ENCODE results near the gene SPNS3. TPM values are rescaled to one million over a fixed set of nuclear protein-coding genes. Genes with fewer than 3 reads are reported as not detected.

SPNS3 gene
- total and polyA plus RNA-seq, 8 donors: 0.08 to 0.96 (median 0.67) TPM

DNA sequence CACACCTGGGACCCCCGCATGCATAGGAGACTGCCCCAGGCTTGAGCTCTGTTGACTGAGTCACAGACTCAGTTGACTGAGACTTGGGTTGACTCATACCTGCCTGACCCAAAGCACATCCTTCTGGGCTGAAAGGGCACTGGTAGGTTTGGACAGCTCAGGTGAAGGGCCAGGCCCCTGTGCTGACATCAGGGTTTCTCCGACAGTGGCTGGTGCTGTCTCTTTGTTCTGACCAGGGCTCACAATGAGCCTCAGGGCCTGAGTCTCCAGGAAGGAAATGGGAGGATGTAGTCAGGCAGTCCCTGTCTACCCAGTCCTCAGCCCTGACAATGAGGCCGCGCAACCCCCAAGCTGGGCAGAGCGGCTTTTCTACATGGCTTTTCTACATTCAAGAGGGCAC lies 71.4 kb downstream of the SPNS3 start:
- Histone ChIP-seq H3K4me3 (no peak overlapping the region), H3K36me3 (no peaks in the 10 kb centered on the region), H3K27me3 (no peaks in the 10 kb centered on the region), H3K4me1 (peaks cover 0 to 25% (median 7%) of the 10 kb centered on the region in 3 donors), H3K9me3 (no peaks in the 10 kb centered on the region), H3K27ac (no peak overlapping the region)
- DNase-seq: no peak
- FAIRE-seq: no peak
- TF ChIP-seq CTCF (IDR thresholded peaks at IDR 0.05): no peak
- no peak for ATAC-seq
- intact Hi-C loops (cut with DNase I): loop anchor here in 1 of 3 donors (10.0 kb wide), 1 partner anchor 70 kb away; the partner anchor contains the start of gene SPNS3
- WGBS, 2 donors: 96 to 97% methylated on average over 5 of the region's 5 CpGs

DNA sequence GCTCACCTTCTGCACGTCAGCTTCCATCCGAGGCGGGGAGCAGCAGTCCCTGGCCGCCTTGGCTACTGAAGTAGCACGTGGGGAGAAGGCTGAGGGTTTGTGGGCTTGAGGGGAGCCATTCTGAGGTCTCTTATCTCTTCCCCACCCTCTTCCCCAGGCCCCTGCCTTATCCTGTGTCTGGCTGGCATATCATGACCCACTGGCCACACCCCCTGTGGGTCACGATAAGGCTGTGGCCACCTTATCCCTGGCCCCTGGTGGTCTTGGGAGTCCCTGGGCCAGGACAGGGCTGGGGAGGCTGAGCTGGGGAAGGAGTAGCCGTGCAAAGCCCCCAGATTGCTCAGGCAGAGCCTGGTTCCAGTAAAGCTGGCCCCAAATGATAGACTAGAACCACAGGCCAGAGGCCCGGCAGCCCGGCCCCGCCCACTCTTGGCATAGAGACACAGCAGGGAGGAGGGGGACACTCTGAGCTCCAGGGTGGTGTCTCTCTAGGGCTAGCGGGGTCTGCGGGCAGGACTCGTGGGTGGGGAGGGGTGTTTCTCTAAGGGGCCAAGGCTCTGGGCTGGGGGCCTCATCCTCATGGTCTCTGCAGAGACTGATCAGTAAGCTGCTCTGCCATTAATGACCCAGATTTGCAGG lies 72.6 kb downstream of the SPNS3 start:
- Histone ChIP-seq H3K27ac (no peak overlapping the region), H3K27me3 (no peaks in the 10 kb centered on the region), H3K36me3 (no peaks in the 10 kb centered on the region), H3K4me1 (peaks cover 0 to 14% (median 0%) of the 10 kb centered on the region in 3 donors), H3K9me3 (no peaks in the 10 kb centered on the region), H3K4me3 (no peak overlapping the region)
- intact Hi-C loops (cut with DNase I): loop anchor here in 1 of 3 donors (10.0 kb wide), 1 partner anchor 71 kb away; the partner anchor contains the start of gene SPNS3
- no peak for TF ChIP-seq CTCF (IDR thresholded peaks at IDR 0.05)
- WGBS, 2 donors: 66 to 73% methylated on average over 12 to 13 of the region's 13 CpGs
- no peak for ATAC-seq
- DNase-seq: peak in 1 of 6 donors; percentile 45
- no peak for FAIRE-seq

DNA sequence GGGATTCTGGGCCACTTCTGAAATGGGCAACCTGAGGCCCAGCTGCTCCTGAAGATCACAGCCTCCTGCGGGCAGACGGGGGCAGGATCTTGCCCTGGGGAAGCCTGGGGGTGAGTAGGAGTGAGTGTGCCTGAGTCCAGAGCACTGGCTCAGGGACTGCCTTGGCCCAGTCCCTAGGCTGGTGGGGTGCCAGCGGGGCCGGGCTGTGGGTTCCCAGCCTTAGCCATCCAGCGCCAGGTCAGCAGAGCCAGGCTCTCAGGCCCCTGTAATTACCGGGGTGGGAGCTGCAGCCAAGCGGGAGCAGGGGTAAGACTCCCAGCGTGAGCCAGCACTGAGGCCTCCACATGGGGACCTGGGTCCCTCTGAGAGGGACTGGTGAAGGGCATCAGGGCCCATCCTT lies 73.2 kb downstream of the SPNS3 start:
- H3K4me1 ChIP-seq: peaks cover 0 to 14% (median 0%) of the 10 kb centered on the region in 3 donors
- peak overlapping the region in 1 of 4 donors; percentile 12 for H3K27ac ChIP-seq
- H3K4me3 ChIP-seq: no peak overlapping the region
- DNase-seq (peak in 1 of 6 donors; percentile 55), FAIRE-seq (no peak), ATAC-seq (peak in 1 of 4 donors; percentile 28)
- H3K27me3 ChIP-seq: no peaks in the 10 kb centered on the region
- TF ChIP-seq CTCF (IDR thresholded peaks at IDR 0.05): no peak
- 75 to 80% methylated on average over 8 of the region's 8 CpGs for WGBS, 2 donors
- intact Hi-C loops (cut with DNase I): loop anchor here in 1 of 3 donors (10.0 kb wide), 1 partner anchor 72 kb away; the partner anchor contains the start of gene SPNS3
- no peaks in the 10 kb centered on the region for H3K36me3 ChIP-seq
- no peaks in the 10 kb centered on the region for H3K9me3 ChIP-seq

- no peak for TF ChIP-seq CTCF (IDR thresholded peaks at IDR 0.05)
- no peak overlapping the region for H3K4me3 ChIP-seq
- H3K36me3 ChIP-seq: no peaks in the 10 kb centered on the region
- WGBS, 2 donors: 84 to 87% methylated on average over 8 of the region's 8 CpGs
- DNase-seq (no peak), ATAC-seq (no peak), FAIRE-seq (no peak)
- no peaks in the 10 kb centered on the region for H3K9me3 ChIP-seq
- H3K27me3 ChIP-seq: no peaks in the 10 kb centered on the region
- intact Hi-C loops (cut with DNase I): loop anchor here in 1 of 3 donors (10.0 kb wide), 1 partner anchor 73 kb away; the partner anchor contains the start of gene SPNS3
- peaks cover 0 to 13% (median 0%) of the 10 kb centered on the region in 3 donors for H3K4me1 ChIP-seq
- peak overlapping the region in 2 of 4 donors; percentile 23 to 88 for H3K27ac ChIP-seq
Measured at GRCh38 chr17:4507361-4508111, 73.8 kb downstream of the SPNS3 start.
